Mesothelial cell of epicardium (in vitro differentiated cells): ENCODE data around the gene MESP2. TPM values are rescaled to one million over a fixed set of nuclear protein-coding genes. Genes with fewer than 3 reads are reported as not detected.

Source experiments
- DNase-seq, 2 experiments: peaks; one replicate each; pipeline ENCODE4 v3.0.0; 2021; ENCODE audit warnings: low spot score in 2 of 2; ENCODE audit not compliant: unreplicated experiment in 2 of 2
- H3K27ac Mint-ChIP-seq: 2 replicates; pipeline ENCODE4 v1.8.0; 2021; ENCODE audit warnings: mixed read lengths
- H3K27me3 Mint-ChIP-seq: 2 replicates; pipeline ENCODE4 v1.8.0; 2021; ENCODE audit warnings: low read depth, mixed read lengths
- H3K36me3 Mint-ChIP-seq: 2 replicates; pipeline ENCODE4 v1.8.0; 2021; ENCODE audit warnings: mixed read lengths
- H3K4me1 Mint-ChIP-seq: 2 replicates; pipeline ENCODE4 v1.8.0; 2021; ENCODE audit warnings: mixed read lengths
- H3K4me3 Mint-ChIP-seq: 2 replicates; pipeline ENCODE4 v1.8.0; 2021; ENCODE audit warnings: mild to moderate bottlenecking, moderate library complexity, mixed read lengths
- H3K9me3 Mint-ChIP-seq: 2 replicates; pipeline ENCODE4 v1.8.0; 2021; ENCODE audit warnings: mixed read lengths
- total RNA-seq: library from RNA; stranded (reverse); gene quantifications from 3 replicates; pipeline ENCODE4 v1.2.1, GENCODE V29; 2021
- TF ChIP-seq, protein P1 (sequence below): fragments of 200-600 bp; sonication (generic); IDR thresholded peaks from one replicate; pipeline ENCODE4 v1.5.0; 2021; ENCODE audit warnings: antibody characterized with exemption; ENCODE audit not compliant: unreplicated experiment

MESP2 gene
- total RNA-seq, 1 donor from 2014 or later: 0.29 TPM

DNA sequence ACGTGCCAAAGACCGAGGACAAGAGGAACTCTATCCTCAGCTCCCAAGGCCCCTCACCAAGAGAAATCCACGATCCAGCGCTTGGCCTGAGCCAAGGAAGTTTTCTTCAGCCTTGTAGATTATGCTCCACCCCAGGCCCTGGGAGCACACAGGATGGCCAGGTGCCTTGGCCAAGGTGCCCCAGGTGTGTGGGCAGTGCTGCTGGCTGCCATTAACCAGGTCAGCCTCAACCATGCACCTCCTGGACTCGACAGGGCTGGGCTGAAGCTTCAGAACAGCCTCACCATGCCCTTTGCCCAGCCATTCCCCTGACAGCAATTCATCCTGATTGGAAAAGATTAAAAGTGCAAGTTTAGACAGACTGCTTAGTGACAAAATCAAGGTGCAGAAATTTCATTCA lies 14.2 kb upstream of the MESP2 start:
- TF ChIP-seq, protein P1, sequence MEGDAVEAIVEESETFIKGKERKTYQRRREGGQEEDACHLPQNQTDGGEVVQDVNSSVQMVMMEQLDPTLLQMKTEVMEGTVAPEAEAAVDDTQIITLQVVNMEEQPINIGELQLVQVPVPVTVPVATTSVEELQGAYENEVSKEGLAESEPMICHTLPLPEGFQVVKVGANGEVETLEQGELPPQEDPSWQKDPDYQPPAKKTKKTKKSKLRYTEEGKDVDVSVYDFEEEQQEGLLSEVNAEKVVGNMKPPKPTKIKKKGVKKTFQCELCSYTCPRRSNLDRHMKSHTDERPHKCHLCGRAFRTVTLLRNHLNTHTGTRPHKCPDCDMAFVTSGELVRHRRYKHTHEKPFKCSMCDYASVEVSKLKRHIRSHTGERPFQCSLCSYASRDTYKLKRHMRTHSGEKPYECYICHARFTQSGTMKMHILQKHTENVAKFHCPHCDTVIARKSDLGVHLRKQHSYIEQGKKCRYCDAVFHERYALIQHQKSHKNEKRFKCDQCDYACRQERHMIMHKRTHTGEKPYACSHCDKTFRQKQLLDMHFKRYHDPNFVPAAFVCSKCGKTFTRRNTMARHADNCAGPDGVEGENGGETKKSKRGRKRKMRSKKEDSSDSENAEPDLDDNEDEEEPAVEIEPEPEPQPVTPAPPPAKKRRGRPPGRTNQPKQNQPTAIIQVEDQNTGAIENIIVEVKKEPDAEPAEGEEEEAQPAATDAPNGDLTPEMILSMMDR: no peak
- Mint-ChIP-seq H3K27ac (no peak overlapping the region), H3K9me3 (peaks cover 6% of the 10 kb centered on the region), H3K4me3 (no peak overlapping the region), H3K27me3 (no peaks in the 10 kb centered on the region), H3K36me3 (no peaks in the 10 kb centered on the region), H3K4me1 (no peaks in the 10 kb centered on the region)
- DNase-seq: no peak

DNA sequence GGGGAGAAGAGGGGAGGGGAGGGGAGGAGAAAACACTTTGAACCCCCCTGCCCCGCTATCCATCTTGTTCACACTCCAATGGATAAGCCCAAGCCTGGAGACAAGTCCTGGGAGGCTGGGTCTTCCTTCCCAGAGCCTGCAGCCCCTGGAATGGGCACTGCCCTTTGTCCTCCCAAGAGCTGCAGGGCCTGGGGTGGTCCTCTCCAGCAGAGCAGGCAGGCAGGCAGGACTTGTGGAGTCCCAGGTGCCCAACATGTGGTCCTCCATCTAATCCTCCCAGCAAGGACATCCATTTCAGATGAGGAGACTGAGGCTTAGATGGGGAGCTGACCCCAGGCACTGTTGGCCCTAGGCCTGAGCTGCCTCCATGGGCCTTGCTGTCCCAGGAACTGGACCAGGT lies 10.4 kb upstream of the MESP2 start:
- TF ChIP-seq, protein P1: no peak
- no peaks in the 10 kb centered on the region for H3K36me3 Mint-ChIP-seq
- H3K27me3 Mint-ChIP-seq: no peaks in the 10 kb centered on the region
- no peak for DNase-seq
- no peak overlapping the region for H3K27ac Mint-ChIP-seq
- peaks cover 6% of the 10 kb centered on the region for H3K9me3 Mint-ChIP-seq
- no peaks in the 10 kb centered on the region for H3K4me1 Mint-ChIP-seq
- H3K4me3 Mint-ChIP-seq: no peak overlapping the region

DNA sequence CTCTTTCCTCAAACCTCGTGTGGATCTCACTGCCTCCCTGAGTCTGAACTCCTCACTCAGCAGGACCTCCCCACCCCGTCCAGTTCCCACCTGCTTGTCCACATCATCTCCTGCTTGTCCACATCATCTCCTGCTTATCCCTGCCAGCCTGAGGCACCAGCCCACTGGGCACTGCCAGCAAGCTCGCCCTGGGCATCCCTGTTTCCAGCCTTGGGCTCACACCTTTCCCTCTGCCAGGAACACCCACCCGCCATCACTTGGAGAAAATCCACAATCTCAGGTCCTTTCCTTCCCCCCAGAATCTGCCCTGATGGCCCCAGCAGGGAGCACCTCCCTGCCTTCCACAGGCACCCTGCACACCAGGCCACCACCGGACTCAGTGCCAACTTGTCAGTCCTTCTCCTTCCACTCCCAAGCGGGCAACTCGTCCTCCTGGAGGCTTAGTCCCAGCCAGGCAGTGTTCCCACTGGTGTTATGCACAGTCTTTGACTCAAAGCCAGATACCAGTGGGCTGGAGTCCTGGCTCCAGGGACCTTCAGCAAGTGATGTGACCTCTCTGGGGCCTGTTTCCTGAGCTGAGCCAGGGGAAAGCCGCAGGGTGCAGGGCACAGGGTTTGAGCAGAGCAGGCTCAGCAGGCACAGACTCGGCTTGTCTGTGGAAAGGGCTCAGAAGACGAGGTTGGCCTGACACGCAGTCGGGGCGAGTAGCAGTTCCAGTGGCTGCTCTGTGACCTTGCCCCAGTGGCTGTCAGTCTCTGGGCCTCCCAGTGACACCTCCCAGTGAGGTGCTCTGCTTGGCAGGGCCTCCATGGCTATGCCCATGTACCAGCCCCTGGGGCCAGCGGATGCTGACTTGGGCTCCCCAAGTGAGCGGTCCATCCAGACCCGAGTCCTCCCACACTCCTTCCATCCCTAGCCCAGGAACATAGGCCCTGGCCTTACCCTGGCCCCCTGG lies 9.5 kb upstream of the MESP2 start:
- Mint-ChIP-seq H3K4me3 (no peak overlapping the region), H3K27me3 (no peaks in the 10 kb centered on the region), H3K4me1 (no peaks in the 10 kb centered on the region), H3K36me3 (no peaks in the 10 kb centered on the region), H3K9me3 (peaks cover 6% of the 10 kb centered on the region), H3K27ac (no peak overlapping the region)
- TF ChIP-seq, protein P1: no peak
- DNase-seq: no peak

DNA sequence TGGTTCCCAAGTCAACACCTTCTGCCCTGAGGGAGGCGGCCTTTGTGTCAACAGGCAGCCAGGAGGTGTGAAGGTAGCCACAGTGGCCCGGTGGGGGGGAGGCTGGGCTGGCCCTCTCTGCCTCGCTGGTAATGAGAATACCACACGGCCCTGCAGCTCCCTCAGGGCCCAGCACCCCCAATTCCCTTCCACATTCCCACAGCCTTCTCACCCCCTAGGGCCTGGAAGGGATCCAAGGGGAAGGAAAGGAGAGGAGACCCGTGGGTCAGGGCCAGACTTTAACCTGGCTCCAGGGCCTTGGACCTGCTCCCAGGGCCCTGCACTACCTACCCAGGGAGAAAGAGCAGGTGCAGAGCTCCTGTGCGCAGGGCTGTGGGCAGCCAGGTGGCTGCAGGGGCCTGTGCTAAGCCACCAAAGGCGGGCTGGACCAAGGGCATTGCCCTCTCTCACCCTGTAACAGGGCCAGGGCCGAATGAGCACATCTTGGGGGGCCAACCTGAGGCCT lies 8.7 kb upstream of the MESP2 start:
- TF ChIP-seq, protein P1: no peak

DNA sequence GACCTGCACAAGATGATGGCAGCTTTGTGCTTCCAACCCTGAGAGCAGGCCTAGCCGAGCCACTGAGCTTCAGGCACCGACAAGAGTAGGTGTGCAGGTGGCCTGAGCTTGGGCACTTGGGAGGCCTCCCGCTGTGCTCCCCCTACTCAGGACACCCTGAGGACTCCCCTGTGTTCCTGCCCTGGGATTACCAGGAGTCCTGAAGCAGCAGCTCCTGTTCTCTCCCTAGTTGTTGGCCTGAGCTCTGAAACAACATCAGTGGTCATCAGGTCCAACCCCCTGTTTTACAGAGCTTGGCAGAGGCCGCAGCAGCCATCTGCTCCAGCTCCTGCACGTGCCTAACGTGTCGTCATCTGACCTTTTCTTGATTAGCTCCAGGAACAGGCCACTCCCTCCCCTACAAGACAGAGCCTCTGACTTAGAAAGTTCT lies 8.0 kb upstream of the MESP2 start:
- H3K9me3 Mint-ChIP-seq: peaks cover 6% of the 10 kb centered on the region
- no peaks in the 10 kb centered on the region for H3K27me3 Mint-ChIP-seq
- TF ChIP-seq, protein P1: no peak
- DNase-seq: no peak
- H3K27ac Mint-ChIP-seq: no peak overlapping the region
- no peaks in the 10 kb centered on the region for H3K36me3 Mint-ChIP-seq
- H3K4me3 Mint-ChIP-seq: no peak overlapping the region
- no peaks in the 10 kb centered on the region for H3K4me1 Mint-ChIP-seq

More for the DNA sequence above, 8.7 kb upstream of the MESP2 start:
- Mint-ChIP-seq H3K9me3 (peaks cover 6% of the 10 kb centered on the region), H3K4me3 (no peak overlapping the region), H3K4me1 (no peaks in the 10 kb centered on the region), H3K36me3 (no peaks in the 10 kb centered on the region), H3K27me3 (no peaks in the 10 kb centered on the region), H3K27ac (no peak overlapping the region)
- no peak for DNase-seq
